Measurements from ENCODE around the gene MBP. TPM values are rescaled to one million over a fixed set of nuclear protein-coding genes. Genes with fewer than 3 reads are reported as not detected.

The MBP gene
- total and polyA plus RNA-seq, 2 donors (not counting 3 experiments of a cell fraction or from before 2014, with no cell fraction given), result 1.7 to 2.3 TPM

DNA sequence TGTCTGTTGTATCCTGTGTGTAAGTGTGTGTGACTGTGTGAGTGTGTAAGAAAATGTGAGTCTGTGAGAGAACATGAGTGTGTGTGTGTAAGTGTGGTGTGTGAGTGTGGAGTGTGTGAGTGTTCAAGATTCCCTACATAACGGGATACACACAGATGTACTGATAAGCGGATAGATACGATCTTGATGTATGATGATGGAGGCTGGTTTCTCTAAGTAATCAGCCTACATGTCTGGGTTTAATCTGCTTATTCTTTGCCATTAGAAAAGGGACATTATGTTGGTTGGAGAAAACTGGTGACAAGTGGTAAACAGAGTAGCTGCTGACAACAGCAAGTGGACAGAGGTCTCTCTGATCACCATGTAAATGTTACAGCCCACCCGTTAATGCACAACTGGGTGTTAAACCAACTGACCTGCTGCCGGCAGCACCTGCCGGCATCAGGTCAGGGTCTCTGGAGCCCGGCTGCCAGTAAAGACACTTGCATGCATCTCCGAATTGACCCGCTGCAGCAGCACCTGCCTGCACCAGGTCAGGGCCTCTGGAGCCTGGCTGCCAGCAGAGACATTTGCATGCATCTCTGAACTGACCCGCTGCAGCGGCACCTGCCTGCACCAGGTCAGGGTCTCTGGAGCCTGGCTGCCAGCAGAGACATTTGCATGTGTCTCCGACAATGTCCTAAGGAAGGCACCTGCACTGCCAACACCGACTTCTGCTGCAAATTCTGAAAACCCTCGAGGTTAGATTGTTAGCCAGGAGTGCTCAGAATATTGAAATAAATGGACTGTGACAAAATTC lies 87.5 kb downstream of the MBP start:
- BruUV-seq (replicated peaks), result no TSS peak
- ChIA-PET CTCF (interaction anchor here (1.2 kb wide), 1 partner anchor 10 kb away, joined by 5 read pairs; no protein-coding TSS in a partner anchor), POLR2A (no interaction called here)
- Histone ChIP-seq H3K4me1 (ENCODE audit: control insufficient read depth, extremely low read depth, insufficient read depth, low read length) (no peaks in the 10 kb centered on the region), H3K27ac (ENCODE audit: insufficient read depth, low read depth, low read length) (no peak overlapping the region), H3K4me2 (ENCODE audit: insufficient read depth, low read length) (no peak overlapping the region), H2AFZ (ENCODE audit: low read depth, low read length) (no peak overlapping the region), H4K20me1 (replicated peaks; ENCODE audit: control insufficient read depth, extremely low read depth, insufficient read depth, low read length) (no peaks in the 10 kb centered on the region), H3K9me1 (replicated peaks; ENCODE audit: control insufficient read depth, extremely low read depth, insufficient read depth, low read length) (no peaks in the 10 kb centered on the region), H3K9me3 (replicated peaks; ENCODE audit: control insufficient read depth, insufficient read depth, low read length) (no peaks in the 10 kb centered on the region), H3K36me3 (ENCODE audit: control insufficient read depth in 2 of 2, extremely low read depth in 1 of 2, insufficient read depth in 2 of 2, low read length in 2 of 2) (no peaks in the 10 kb centered on the region), H3K9ac (replicated peaks; ENCODE audit: extremely low read depth, insufficient read depth, low read length) (no peak overlapping the region), H3K27me3 (ENCODE audit: control insufficient read depth in 2 of 2, insufficient read depth in 2 of 2, low read length in 2 of 2) (no peaks in the 10 kb centered on the region), H3K79me2 (ENCODE audit: control insufficient read depth, insufficient read depth, low read length) (no peaks in the 10 kb centered on the region), H3K4me3 (replicated peaks in 1 of 3; ENCODE audit: insufficient read depth in 1 of 3, low read depth in 1 of 3, low read length in 3 of 3) (no peak overlapping the region)
- no peak for FAIRE-seq
- dilution Hi-C loops (cut with MboI; ENCODE audit: extremely low pct_ligation_motif_present, low sequenced_read_pairs) (no loop called here), intact Hi-C loops (cut with micrococcal nuclease) (no loop called here)
- no peak for DNase-seq (ENCODE audit: low read depth, low spot score)
- TF ChIP-seq GATA2 (IDR thresholded peaks at IDR 0.05; ENCODE audit: insufficient read depth, insufficient read length, low read depth, low read length) (no peak), FOS (IDR thresholded peaks at IDR 0.05; ENCODE audit: borderline replicate concordance, insufficient read depth, low read length) (no peak), EZH2 (IDR thresholded peaks at IDR 0.05; ENCODE audit: borderline replicate concordance, low read depth, low read length, severe bottlenecking) (no peak), MYC (IDR thresholded peaks at IDR 0.05; ENCODE audit: low read depth, low read length) (no peak), POLR2AphosphoS5 (IDR thresholded peaks at IDR 0.05; ENCODE audit: insufficient read depth, low read depth, low read length) (no peak), POLR2A (IDR thresholded peaks at IDR 0.05; ENCODE audit: low read depth, low read length) (no peak), JUN (IDR thresholded peaks at IDR 0.05; ENCODE audit: borderline replicate concordance, insufficient read depth, insufficient read length, low read depth) (no peak)
- TF ChIP-seq, protein P1, sequence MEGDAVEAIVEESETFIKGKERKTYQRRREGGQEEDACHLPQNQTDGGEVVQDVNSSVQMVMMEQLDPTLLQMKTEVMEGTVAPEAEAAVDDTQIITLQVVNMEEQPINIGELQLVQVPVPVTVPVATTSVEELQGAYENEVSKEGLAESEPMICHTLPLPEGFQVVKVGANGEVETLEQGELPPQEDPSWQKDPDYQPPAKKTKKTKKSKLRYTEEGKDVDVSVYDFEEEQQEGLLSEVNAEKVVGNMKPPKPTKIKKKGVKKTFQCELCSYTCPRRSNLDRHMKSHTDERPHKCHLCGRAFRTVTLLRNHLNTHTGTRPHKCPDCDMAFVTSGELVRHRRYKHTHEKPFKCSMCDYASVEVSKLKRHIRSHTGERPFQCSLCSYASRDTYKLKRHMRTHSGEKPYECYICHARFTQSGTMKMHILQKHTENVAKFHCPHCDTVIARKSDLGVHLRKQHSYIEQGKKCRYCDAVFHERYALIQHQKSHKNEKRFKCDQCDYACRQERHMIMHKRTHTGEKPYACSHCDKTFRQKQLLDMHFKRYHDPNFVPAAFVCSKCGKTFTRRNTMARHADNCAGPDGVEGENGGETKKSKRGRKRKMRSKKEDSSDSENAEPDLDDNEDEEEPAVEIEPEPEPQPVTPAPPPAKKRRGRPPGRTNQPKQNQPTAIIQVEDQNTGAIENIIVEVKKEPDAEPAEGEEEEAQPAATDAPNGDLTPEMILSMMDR (IDR thresholded peaks at IDR 0.05; ENCODE audit: extremely low read depth in 1 of 2, insufficient read depth in 1 of 2, low read depth in 1 of 2, low read length in 2 of 2), result no peak
- TF ChIP-seq, protein P2, sequence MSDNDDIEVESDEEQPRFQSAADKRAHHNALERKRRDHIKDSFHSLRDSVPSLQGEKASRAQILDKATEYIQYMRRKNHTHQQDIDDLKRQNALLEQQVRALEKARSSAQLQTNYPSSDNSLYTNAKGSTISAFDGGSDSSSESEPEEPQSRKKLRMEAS (IDR thresholded peaks at IDR 0.05; ENCODE audit: insufficient read depth, insufficient read length), result no peak

All from endothelial cell of umbilical vein (primary cell).